HG03558 (cell line): ENCODE measurements around the gene IFNA8.
A peak's percentile ranks its signal among the peaks of the same experiment; 100 is the strongest.
"Not testable (repeated sequence)": the region's sequence is repeated elsewhere in the genome, so short reads cannot be mapped to it uniquely, and the experiment has no call there.

Source experiments
- ATAC-seq: cut with Tn5 transposase; IDR thresholded peaks from one replicate; pipeline ENCODE4 v1.9.1; 2021; ENCODE audit warnings: moderate number of reproducible peaks; ENCODE audit not compliant: unreplicated experiment; ENCODE audit errors: extremely low read depth

The IFNA8 gene

DNA sequence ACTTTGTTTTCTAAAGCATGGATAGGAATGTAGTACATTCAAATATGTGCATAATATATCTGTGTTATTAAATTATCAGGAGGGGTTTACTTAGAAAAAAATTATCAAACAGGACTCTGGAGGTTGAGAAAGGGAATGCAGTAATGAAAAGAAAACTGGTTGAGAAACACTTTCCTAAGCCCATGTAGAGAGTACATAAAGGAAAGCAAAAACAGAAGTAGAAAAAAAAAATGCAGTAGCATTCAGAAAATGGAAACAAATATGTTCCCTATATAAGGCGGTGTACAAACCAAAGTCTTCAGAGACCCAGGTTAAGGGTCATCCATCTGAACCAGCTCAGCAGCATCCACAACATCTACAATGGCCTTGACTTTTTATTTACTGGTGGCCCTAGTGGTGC lies at the start of gene IFNA8:
Gene IFNA8 (plus strand): TSS at position 301 of the 400 bp plus-strand sequence. CDS start 60 bp downstream, at position 361.
- no peak for ATAC-seq

DNA sequence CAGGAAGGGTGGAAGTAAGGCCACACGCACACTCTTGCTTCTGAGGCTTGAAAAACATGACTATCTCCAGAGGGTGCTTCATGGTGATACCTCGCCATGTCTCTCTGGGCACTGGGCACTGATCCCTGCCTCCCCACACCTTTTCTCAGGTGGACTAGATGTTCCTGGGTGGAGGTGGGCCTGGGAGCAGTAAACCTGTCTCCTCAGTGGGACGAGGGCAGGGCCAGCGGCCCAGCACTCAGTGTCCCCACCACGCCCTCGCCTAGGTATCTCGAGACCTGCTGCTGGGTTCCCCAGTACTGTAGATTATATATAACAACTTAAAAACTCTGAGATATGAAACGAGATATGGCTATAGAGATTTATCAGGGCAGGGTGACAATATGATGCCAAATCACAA lies 46.6 kb upstream of the IFNA8 start:
- no peak for ATAC-seq

DNA sequence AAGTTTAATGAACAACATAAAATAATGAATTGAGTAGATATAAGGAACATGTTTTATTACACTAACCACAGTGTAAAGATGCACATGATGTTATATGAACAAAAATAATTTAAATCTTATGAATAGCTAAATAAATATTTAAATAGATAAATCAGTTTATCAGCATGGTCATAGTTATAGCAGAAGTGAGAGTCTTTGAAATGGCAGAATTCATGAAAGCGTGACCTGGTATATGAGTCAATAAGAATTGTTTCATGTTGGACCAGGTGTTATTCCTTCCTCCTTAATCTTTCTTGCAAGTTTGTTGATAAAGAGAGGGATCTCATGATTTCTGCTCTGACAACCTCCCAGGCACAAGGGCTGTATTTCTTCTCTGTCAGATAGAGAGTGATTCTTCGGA lies 41.7 kb upstream of the IFNA8 start:
- ATAC-seq: peak; percentile 79

- ATAC-seq: no peak
These were observed 41.0 kb upstream of the IFNA8 start, which contains the start of gene IFNA13 for GRCh38 chr9:21367957-21368356. Gene IFNA13 (minus strand): TSS chr9:21368057. CDS start chr9:21368010, 47 bp downstream.

DNA sequence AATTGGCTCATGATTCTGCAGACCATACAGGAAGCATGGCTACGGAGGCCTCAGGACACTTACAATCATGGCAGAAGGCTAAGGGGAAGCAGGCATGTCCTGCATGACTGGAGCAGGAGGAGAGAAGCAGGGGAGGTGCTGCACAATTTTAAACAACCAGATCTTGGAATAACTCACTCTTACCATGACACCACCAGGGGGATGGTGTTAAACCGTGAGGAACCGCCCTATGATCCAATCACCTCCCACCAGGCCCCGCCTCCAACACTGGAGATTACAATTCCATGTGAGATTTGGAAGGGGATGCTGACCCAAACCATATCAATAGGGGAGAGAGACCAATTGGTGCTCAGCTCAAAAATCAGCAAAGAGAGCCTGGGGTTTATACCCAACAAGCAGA lies 37.5 kb upstream of the IFNA8 start:
- ATAC-seq: not testable (repeated sequence)

- ATAC-seq: peak; percentile 99
These were observed 27.2 kb upstream of the IFNA8 start for GRCh38 chr9:21381448-21382339.

DNA sequence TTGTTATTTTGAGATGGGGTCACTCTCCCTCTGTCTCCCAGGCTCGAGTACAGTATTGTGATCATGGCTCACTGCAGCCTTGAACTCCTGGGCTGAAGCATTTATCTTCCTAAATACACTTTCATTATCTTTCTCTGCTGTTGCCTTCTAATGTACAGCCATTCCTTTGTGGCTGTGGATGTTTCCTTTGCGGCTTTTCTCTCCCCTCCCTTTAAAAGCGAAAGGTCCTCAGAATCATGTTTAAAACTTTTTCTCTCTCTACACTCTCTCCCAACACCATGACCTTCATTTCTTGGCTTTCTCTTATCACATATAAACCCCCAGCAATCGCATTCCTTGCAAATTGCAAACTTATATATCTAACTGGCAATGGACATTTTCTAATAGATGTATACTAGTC lies 25.3 kb upstream of the IFNA8 start:
- ATAC-seq: no peak

- no peak for ATAC-seq
These were observed 23.7 kb upstream of the IFNA8 start, which contains the start of gene IFNA2 for GRCh38 chr9:21385131-21385670. Gene IFNA2 (minus strand): TSS chr9:21385398. CDS start chr9:21385329, 69 bp downstream.

- peak; percentile 85 for ATAC-seq
These were observed 16.6 kb upstream of the IFNA8 start for GRCh38 chr9:21392270-21392669.

GRCh38 chr9:21395778-21396717 lies 12.9 kb upstream of the IFNA8 start:
- no peak for ATAC-seq

DNA sequence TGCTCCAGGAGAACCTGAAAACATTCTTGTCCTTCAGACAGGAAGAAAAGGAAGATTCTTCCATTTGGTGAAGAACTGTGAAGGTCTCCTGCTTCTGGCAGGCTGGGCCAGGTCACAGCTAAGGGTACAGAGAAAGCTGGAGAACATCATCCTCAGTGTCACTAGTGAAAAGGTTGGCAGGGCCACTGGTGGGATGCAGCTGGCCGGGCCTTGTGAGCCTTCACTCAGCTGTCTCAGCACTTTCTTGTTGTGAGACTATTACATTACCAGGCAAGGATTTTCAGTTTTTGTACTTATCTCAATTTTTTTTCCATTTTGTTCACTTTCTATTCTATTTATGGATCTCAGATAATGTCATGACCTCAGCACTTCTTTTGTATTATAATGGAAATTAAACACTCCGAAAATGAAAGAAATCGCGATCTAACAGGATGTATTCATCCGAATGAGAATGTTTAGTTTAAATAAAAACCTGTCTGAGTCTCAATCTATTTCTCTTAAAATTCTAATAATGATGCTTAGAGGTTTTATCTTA lies 9.9 kb upstream of the IFNA8 start:
- ATAC-seq: no peak

- no peak for ATAC-seq
These were observed 9.0 kb upstream of the IFNA8 start for GRCh38 chr9:21399956-21400355.

- ATAC-seq: no peak
These were observed 6.3 kb upstream of the IFNA8 start for GRCh38 chr9:21402386-21403251.

GRCh38 chr9:21404146-21404545 lies 4.8 kb upstream of the IFNA8 start:
- ATAC-seq: no peak

DNA sequence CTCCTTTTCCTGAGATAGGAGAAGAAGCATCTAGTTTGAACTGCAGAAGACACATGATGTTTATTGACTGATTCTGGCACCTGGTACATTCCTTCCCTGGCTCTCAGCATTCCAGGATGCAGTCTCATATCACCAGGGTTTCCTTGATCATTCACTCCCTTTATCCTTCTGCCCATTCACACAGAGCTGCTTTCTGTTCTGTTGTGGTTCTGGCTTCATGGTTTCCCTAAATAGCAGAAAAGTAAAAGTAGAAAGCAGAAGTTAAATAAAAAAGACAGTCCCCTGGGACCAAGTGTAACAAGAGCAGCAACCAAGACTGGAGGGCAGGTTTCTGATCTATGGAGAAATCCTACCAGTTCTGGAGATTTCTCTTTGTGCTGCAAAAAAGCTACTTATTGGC lies 3.2 kb downstream of the IFNA8 start:
- no peak for ATAC-seq

DNA sequence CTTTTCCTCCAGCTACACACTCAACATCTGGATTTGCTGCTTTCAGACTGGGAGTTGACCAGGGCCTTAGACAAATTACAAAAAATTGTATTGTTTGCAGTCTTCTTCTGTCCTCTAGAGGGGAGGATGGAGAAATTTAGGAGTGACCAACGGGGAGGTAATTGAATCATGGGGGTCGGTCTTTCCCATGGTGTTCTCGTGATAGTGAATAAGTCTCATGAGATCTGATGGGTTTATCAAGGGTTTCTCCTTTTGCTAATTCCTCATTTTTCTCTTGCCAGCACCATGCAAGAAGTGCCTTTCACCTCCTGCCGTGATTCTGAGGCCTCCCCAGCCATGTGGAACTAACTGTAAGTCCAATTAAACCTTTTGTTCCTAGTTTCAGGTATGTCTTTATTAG lies 4.2 kb downstream of the IFNA8 start:
- no peak for ATAC-seq

DNA sequence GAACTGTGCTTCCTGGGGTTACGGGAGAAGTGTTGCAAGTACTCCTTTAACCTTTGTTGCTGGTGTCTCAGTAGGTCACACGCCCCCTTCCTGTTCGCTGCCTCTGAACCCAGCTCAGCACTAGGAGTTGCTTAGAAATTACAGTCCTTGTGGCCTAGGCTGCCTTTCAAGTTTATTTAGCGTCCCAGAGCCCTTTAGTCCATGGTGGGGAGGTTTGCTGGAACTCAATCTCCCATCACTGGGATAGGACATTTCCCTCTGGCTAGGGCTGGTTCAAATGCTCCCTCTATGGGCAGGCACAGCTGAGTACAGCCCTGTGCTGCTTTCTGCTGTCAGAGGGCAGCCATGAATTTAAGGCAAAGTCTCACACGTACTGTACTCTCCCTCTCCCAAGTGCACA lies 4.7 kb downstream of the IFNA8 start:
- no peak for ATAC-seq

DNA sequence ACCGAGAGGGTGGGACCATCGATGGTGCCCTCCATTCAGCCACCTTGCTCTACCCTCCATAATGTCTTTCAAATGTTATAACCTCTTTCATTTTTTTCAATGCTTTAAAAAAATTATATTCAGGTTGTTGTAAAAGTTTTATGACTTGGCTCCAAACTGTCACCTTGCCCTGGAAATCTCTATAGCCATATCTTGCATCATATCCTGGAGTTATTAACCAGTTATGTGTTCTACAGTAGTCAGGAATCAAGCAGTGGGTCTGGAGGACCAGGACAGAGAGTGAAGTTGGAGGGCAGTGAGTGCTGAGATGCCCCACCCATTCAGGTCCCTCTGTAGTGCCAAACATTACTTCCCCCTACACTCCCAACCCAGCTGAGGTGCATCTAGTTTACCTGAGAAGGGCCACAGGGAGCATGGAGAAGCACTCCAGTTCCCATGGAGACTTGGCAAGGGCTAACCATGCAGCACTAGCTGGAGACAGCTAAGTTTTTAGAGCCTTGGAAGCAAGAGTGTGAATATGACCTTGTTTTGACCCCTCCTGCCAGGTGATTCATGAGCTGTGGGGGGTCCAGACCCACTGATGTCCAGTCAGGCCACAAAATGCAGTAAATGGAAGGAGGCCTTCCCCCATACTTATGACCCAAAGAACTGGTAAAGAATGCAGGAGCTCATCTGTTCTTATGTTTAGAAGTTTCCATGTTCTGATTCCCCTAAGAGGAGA lies 5.5 kb downstream of the IFNA8 start:
- no peak for ATAC-seq
